ENCODE data around the gene TAGLN3. TPM values are rescaled to one million over a fixed set of nuclear protein-coding genes. Genes with fewer than 3 reads are reported as not detected.
A peak's percentile ranks its signal among the peaks of the same experiment; 100 is the strongest.

Gene TAGLN3
- total and polyA plus RNA-seq, 9 donors, result 0.19 TPM; not detected in 8

GRCh38 chr3:111984636-111985298 is 14.0 kb upstream of the TAGLN3 start:
- intact Hi-C loops (cut with DNase I), result no loop called here
- Histone ChIP-seq H3K9me3 (no peaks in the 10 kb centered on the region), H3K27me3 (no peaks in the 10 kb centered on the region), H3K27ac (no peak overlapping the region), H3K4me3 (no peak overlapping the region), H3K36me3 (no peaks in the 10 kb centered on the region), H3K4me1 (ENCODE audit: insufficient read depth) (peaks cover 4% of the 10 kb centered on the region)
- 52 to 61% (median 56%) methylated on average over 2 of the region's 2 CpGs for WGBS, 3 donors
- no peak for TF ChIP-seq EP300 (IDR thresholded peaks at IDR 0.05)
- no peak for TF ChIP-seq POLR2A (IDR thresholded peaks at IDR 0.05)
- TF ChIP-seq CTCF (IDR thresholded peaks at IDR 0.05), result no peak
- no peak for DNase-seq

- 80 to 90% (median 88%) methylated on average over 3 of the region's 3 CpGs for WGBS, 3 donors
- H3K36me3 ChIP-seq, result no peaks in the 10 kb centered on the region
- intact Hi-C loops (cut with DNase I), result no loop called here
Observed at GRCh38 chr3:111986800-111987199, 11.9 kb upstream of the TAGLN3 start.

DNA sequence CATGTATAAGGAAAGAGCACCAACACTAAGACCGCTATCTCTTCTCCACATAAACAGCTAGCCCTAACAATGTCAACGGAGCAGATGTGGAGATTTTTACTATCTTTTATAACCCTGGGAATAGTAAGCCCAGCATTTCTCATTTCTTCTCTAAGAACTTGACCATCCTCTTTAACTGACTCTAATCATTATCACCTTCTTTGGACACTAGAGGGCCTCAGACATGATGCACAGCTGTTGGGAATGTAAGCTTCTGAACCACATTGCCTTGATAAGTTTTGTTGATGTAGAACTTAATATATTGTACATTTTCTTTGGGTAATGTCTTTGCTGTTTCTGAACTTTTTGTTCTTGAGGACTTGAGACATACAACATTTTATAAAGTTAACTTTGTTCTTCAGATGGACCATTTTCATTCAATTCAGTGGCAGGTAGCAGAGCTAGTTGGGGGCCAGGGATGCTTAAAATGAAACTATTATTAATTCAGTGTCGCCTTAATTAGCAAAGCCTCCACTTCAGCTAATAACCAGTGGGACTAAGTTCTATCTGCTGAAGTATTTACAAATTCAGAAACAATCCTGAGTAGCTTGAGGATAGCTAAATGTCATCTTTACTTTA is 9.6 kb upstream of the TAGLN3 start:
- Histone ChIP-seq H3K27me3 (no peaks in the 10 kb centered on the region), H3K4me3 (no peak overlapping the region), H3K9me3 (no peaks in the 10 kb centered on the region), H3K4me1 (ENCODE audit: insufficient read depth) (no peaks in the 10 kb centered on the region), H3K36me3 (no peaks in the 10 kb centered on the region), H3K27ac (no peak overlapping the region)
- WGBS, 3 donors, result 52 to 65% (median 61%) methylated on average over 3 of the region's 3 CpGs
- no peak for DNase-seq
- TF ChIP-seq EP300 (IDR thresholded peaks at IDR 0.05) (no peak), CTCF (IDR thresholded peaks at IDR 0.05) (peak; percentile 24 to 53 (median 42))
- intact Hi-C loops (cut with DNase I), result no loop called here

More at GRCh38 chr3:111986800-111987199, 11.9 kb upstream of the TAGLN3 start:
- no peak overlapping the region for H3K27ac ChIP-seq
- no peak overlapping the region for H3K4me3 ChIP-seq
- no peak for TF ChIP-seq EP300 (IDR thresholded peaks at IDR 0.05)
- no peak for TF ChIP-seq POLR2A (IDR thresholded peaks at IDR 0.05)
- TF ChIP-seq CTCF (IDR thresholded peaks at IDR 0.05), result no peak
- H3K4me1 ChIP-seq (ENCODE audit: insufficient read depth), result no peaks in the 10 kb centered on the region
- DNase-seq, result no peak
- H3K27me3 ChIP-seq, result no peaks in the 10 kb centered on the region
- H3K9me3 ChIP-seq, result no peaks in the 10 kb centered on the region

DNA sequence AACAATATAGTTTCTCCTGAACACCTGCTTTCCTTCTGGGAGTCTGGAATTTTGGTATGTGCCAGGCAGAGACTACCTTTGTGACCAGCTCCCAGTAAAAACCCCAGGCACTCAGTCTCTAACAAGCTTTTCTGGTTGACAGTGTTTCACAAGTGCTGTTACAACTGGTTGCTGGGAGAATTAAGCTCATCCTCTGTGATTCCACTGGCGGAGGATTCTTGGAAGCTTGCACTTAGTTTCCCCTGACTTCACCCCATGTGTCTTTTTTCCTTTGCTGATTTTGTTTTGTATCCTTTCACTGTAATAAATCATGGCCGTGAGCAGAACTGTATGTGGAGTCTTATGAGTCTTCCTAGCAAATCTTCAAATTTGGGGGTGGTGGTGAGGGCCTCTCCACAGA is 5.7 kb upstream of the TAGLN3 start:
- DNase-seq, result no peak
- Histone ChIP-seq H3K27ac (no peak overlapping the region), H3K4me3 (no peak overlapping the region), H3K4me1 (ENCODE audit: insufficient read depth) (no peaks in the 10 kb centered on the region), H3K9me3 (no peaks in the 10 kb centered on the region), H3K36me3 (no peaks in the 10 kb centered on the region), H3K27me3 (no peaks in the 10 kb centered on the region)
- 70 to 91% (median 83%) methylated on average over 2 of the region's 2 CpGs for WGBS, 3 donors
- TF ChIP-seq EP300 (IDR thresholded peaks at IDR 0.05), result no peak
- TF ChIP-seq CTCF (IDR thresholded peaks at IDR 0.05), result no peak
- TF ChIP-seq POLR2A (IDR thresholded peaks at IDR 0.05), result no peak
- intact Hi-C loops (cut with DNase I), result no loop called here

Data from ovary (tissue), 9 donors.